Panc1 (cell line): ENCODE measurements around the gene KREMEN2. TPM values are rescaled to one million over a fixed set of nuclear protein-coding genes. Genes with fewer than 3 reads are reported as not detected.
"Not testable (repeated sequence)": the region's sequence is repeated elsewhere in the genome, so short reads cannot be mapped to it uniquely, and the experiment has no call there.

Experiments
- ATAC-seq: fragments of 200-7000 bp; cut with Tn5 transposase; 2 replicates; pipeline ENCODE4 v1.9.1; 2020; ENCODE audit warnings: mild to moderate bottlenecking, moderate library complexity
- BruUV-seq: library from RNA; stranded (reverse); fragments of 400-500 nt; replicated peaks from 2 replicates; lab custom pipeline; 2021; lab: Mats Ljungman, UMichigan
- CTCF ChIA-PET: fragments of 300-600 bp; sonication (Branson Sonifier 250); formaldehyde crosslinking; loops from one replicate; lab custom pipeline; 2022; ENCODE audit warnings: antibody characterized with exemption; lab: Charles Lee
- POLR2A ChIA-PET: fragments of 300-600 bp; sonication (Branson Sonifier 250); formaldehyde crosslinking; loops from one replicate; lab custom pipeline; 2022; ENCODE audit warnings: antibody characterized with exemption; lab: Charles Lee
- DNase-seq: peaks from one replicate; pipeline ENCODE4 v3.0.0-alpha.2; 2010; ENCODE audit warnings: low read depth, low spot score
- H3K27ac ChIP-seq: 2 replicates; pipeline ENCODE4 v1.5.1; 2011; ENCODE audit warnings: mild to moderate bottlenecking, low read length, inconsistent platforms
- H3K27me3 ChIP-seq: fragments of 200-500 bp; sonication (Bioruptor generic); 2 replicates; pipeline ENCODE4 v1.6.0; 2014; ENCODE audit warnings: low read length, inconsistent platforms; ENCODE audit not compliant: control insufficient read depth, insufficient read depth
- H3K36me3 ChIP-seq: fragments of 200-500 bp; sonication (Bioruptor generic); 2 replicates; pipeline ENCODE4 v1.5.1; 2014; ENCODE audit warnings: inconsistent platforms, mild to moderate bottlenecking, low read length, moderate library complexity; ENCODE audit not compliant: control insufficient read depth, insufficient read depth
- H3K4me1 ChIP-seq: 2 replicates; pipeline ENCODE4 v1.5.1; 2011; ENCODE audit warnings: inconsistent platforms, mild to moderate bottlenecking, low read length, moderate library complexity; ENCODE audit not compliant: control insufficient read depth, insufficient read depth
- H3K4me3 ChIP-seq, 2 experiments: 2 replicates each; pipeline ENCODE4 v1.5.1; 2011 to 2012; ENCODE audit warnings: low read depth in 2 of 2, low read length in 2 of 2, mild to moderate bottlenecking in 2 of 2, inconsistent platforms in 1 of 2, moderate library complexity in 1 of 2
- H3K9me3 ChIP-seq: fragments of 200-500 bp; sonication (Bioruptor generic); 2 replicates; pipeline ENCODE4 v1.5.1; 2014; ENCODE audit warnings: low read depth, mild to moderate bottlenecking, inconsistent platforms, low read length, moderate library complexity; ENCODE audit not compliant: control insufficient read depth, insufficient read depth
- CTCF ChIP-seq: fragments of 450-650 bp; IDR thresholded peaks from 2 replicates; pipeline ENCODE4 v1.5.1; 2017; ENCODE audit warnings: mild to moderate bottlenecking
- POLR2AphosphoS5 ChIP-seq: IDR thresholded peaks from 2 replicates; pipeline ENCODE4 v1.6.1; 2012; ENCODE audit warnings: mild to moderate bottlenecking, low read depth, low read length, moderate library complexity
- SIN3A ChIP-seq: IDR thresholded peaks from 2 replicates; pipeline ENCODE4 v1.6.1; 2012; ENCODE audit warnings: low read depth, mild to moderate bottlenecking, low read length, moderate library complexity, borderline replicate concordance; ENCODE audit not compliant: insufficient read depth
- TCF7L2 ChIP-seq: IDR thresholded peaks from 2 replicates; pipeline ENCODE4 v1.6.1; 2011; ENCODE audit warnings: mild to moderate bottlenecking, low read depth, low read length, inconsistent platforms
- in situ Hi-C: cut with HindIII; loops from 2 replicates; pipeline ENCODE4 v1.10.0; 2016; ENCODE audit warnings: low sequenced_read_pairs, low pct_unique_long_range_greater_than_20kb
- intact Hi-C: fragments of 100-400 bp; cut with micrococcal nuclease; formaldehyde crosslinking; loops from one replicate; pipeline ENCODE4 v1.10.0; 2022; ENCODE audit not compliant: unreplicated experiment
- total RNA-seq: library from RNA; stranded (reverse); gene quantifications from one replicate; pipeline ENCODE4 v1.2.1, GENCODE V29; 2021; ENCODE audit not compliant: unreplicated experiment
- TF ChIP-seq, protein P1 (sequence below), 2 experiments: IDR thresholded peaks; 2 replicates each; pipeline ENCODE4 v1.6.1; 2011 to 2012; ENCODE audit warnings: low read depth in 2 of 2, control low read depth in 1 of 2, low read length in 1 of 2, mild to moderate bottlenecking in 1 of 2, moderate library complexity in 1 of 2; ENCODE audit not compliant: insufficient read depth in 1 of 2

Gene KREMEN2
- total RNA-seq, 1 experiment from 2014 or later: 10.8 TPM

DNA sequence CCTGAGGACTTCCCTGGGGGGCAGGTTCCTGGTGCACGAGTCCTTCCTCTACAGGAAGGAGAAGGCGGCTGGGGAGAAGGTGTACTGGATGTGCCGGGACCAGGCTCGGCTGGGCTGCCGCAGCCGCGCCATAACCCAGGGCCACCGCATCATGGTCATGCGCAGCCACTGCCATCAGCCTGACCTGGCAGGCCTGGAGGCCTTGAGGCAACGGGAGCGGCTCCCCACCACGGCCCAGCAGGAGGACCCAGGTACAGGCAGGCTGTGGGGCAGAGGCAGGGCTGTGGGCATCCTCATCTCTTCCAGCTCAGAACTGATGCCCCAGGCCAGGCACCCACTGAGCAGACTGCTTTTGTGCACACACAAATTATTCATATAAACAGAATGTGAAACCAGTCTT lies 25.9 kb upstream of the KREMEN2 start:
- H3K27me3 ChIP-seq: no peaks in the 10 kb centered on the region
- no peak for TF ChIP-seq SIN3A
- TF ChIP-seq, protein P1, sequence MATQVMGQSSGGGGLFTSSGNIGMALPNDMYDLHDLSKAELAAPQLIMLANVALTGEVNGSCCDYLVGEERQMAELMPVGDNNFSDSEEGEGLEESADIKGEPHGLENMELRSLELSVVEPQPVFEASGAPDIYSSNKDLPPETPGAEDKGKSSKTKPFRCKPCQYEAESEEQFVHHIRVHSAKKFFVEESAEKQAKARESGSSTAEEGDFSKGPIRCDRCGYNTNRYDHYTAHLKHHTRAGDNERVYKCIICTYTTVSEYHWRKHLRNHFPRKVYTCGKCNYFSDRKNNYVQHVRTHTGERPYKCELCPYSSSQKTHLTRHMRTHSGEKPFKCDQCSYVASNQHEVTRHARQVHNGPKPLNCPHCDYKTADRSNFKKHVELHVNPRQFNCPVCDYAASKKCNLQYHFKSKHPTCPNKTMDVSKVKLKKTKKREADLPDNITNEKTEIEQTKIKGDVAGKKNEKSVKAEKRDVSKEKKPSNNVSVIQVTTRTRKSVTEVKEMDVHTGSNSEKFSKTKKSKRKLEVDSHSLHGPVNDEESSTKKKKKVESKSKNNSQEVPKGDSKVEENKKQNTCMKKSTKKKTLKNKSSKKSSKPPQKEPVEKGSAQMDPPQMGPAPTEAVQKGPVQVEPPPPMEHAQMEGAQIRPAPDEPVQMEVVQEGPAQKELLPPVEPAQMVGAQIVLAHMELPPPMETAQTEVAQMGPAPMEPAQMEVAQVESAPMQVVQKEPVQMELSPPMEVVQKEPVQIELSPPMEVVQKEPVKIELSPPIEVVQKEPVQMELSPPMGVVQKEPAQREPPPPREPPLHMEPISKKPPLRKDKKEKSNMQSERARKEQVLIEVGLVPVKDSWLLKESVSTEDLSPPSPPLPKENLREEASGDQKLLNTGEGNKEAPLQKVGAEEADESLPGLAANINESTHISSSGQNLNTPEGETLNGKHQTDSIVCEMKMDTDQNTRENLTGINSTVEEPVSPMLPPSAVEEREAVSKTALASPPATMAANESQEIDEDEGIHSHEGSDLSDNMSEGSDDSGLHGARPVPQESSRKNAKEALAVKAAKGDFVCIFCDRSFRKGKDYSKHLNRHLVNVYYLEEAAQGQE (IDR thresholded peaks at IDR 0.05; ENCODE audit: insufficient read depth in 1 of 2, low read depth in 2 of 2, low read length in 1 of 2): no peak
- TF ChIP-seq POLR2AphosphoS5: no peak
- TF ChIP-seq TCF7L2: no peak
- TF ChIP-seq CTCF: no peak
- in situ Hi-C loops (no loop called here), intact Hi-C loops (no loop called here)
- ChIA-PET CTCF (no interaction called here), POLR2A (no interaction called here)
- H3K4me3 ChIP-seq: no peak overlapping the region
- H3K27ac ChIP-seq: no peak overlapping the region
- no peaks in the 10 kb centered on the region for H3K36me3 ChIP-seq
- no peaks in the 10 kb centered on the region for H3K4me1 ChIP-seq
- DNase-seq (no peak), ATAC-seq (0 out of 2 replicates have a peak, but pooled peaks have one; percentile 9)
- no TSS peak for BruUV-seq
- H3K9me3 ChIP-seq: no peaks in the 10 kb centered on the region

DNA sequence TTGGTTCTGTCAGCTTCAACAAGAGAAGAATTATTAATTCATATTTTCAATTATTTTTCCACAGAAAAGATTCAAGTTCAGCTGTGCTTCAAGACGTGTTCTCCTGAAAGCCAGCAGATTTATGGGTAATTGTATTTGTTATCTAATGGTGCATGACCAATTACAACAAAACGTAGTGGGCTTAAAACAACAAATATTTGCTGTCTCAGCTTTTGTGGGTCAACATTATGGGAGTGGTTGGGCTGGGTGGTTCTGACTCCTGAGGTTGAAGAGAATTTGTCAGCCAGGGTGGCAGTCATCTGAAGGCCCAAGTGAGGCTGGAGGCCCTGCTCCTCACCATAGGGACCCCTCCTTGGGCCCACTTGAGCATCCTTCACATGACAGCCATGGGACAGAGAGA lies 24.1 kb upstream of the KREMEN2 start:
- H3K27me3 ChIP-seq: no peaks in the 10 kb centered on the region
- intact Hi-C loops (no loop called here), in situ Hi-C loops (no loop called here)
- ChIA-PET POLR2A (no interaction called here), CTCF (interaction anchor here (1.2 kb wide), 1 partner anchor 13 kb away, joined by 5 read pairs; no protein-coding TSS in a partner anchor)
- no peaks in the 10 kb centered on the region for H3K9me3 ChIP-seq
- H3K36me3 ChIP-seq: no peaks in the 10 kb centered on the region
- H3K4me3 ChIP-seq: no peak overlapping the region
- DNase-seq (no peak), ATAC-seq (no peak)
- no peak overlapping the region for H3K27ac ChIP-seq
- H3K4me1 ChIP-seq: no peaks in the 10 kb centered on the region
- no peak for TF ChIP-seq POLR2AphosphoS5
- no peak for TF ChIP-seq SIN3A
- BruUV-seq: TSS peak; percentile 49

GRCh38 chr16:2942045-2942444 lies 22.0 kb upstream of the KREMEN2 start:
- CTCF ChIA-PET: no interaction called here
- TF ChIP-seq CTCF (no peak), POLR2AphosphoS5 (no peak), TCF7L2 (no peak), SIN3A (no peak)
- TF ChIP-seq, protein P1 (IDR thresholded peaks at IDR 0.05; ENCODE audit: insufficient read depth in 1 of 2, low read depth in 2 of 2, low read length in 1 of 2): no peak
- no TSS peak for BruUV-seq
- H3K4me3 ChIP-seq: no peak overlapping the region
- H3K9me3 ChIP-seq: no peaks in the 10 kb centered on the region
- in situ Hi-C loops: no loop called here
- intact Hi-C loops: no loop called here
- no peaks in the 10 kb centered on the region for H3K27me3 ChIP-seq
- no peak overlapping the region for H3K27ac ChIP-seq
- POLR2A ChIA-PET: interaction anchor here (0.6 kb wide), 1 partner anchor 21 kb away, joined by 12 read pairs; no protein-coding TSS in a partner anchor
- ATAC-seq (no peak), DNase-seq (no peak)
- no peaks in the 10 kb centered on the region for H3K4me1 ChIP-seq
- H3K36me3 ChIP-seq: no peaks in the 10 kb centered on the region

DNA sequence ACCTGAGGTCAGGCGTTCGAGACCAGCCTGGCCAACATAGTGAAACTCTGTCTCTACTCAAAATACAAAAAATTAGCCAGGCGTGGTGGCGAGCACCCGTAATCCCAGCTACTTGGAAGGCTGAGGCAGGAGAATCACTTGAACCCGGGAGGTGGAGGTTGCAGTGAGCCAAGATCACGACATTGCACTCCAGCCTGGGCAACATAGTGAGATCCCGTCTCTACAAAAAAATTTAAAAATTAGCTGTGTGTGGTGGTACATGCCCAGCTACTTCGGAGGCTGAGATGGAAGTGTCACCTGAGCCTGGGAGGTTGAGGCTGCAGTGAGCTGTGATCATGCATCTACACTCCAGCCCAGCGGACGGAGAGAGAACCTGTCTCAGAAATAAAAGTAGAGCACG lies 20.4 kb upstream of the KREMEN2 start:
- POLR2A ChIA-PET, H3K36me3 ChIP-seq, BruUV-seq, intact Hi-C loops, CTCF ChIA-PET, H3K4me1 ChIP-seq, H3K9me3 ChIP-seq, H3K4me3 ChIP-seq, ATAC-seq, DNase-seq, H3K27me3 ChIP-seq, H3K27ac ChIP-seq, in situ Hi-C loops: not testable (repeated sequence)
